Jurkat, Clone E6-1 (cell line): ENCODE data around the gene CALN1.

ENCODE experiments used
- DNase-seq: peaks from one replicate; pipeline ENCODE4 v3.0.0-alpha.2; 2011; ENCODE audit warnings: low read depth, low spot score
- H3K4me3 ChIP-seq: 2 replicates; pipeline ENCODE4 v1.5.1; 2011; ENCODE audit warnings: mild to moderate bottlenecking, low read length, control low read depth, moderate library complexity

Gene CALN1

DNA sequence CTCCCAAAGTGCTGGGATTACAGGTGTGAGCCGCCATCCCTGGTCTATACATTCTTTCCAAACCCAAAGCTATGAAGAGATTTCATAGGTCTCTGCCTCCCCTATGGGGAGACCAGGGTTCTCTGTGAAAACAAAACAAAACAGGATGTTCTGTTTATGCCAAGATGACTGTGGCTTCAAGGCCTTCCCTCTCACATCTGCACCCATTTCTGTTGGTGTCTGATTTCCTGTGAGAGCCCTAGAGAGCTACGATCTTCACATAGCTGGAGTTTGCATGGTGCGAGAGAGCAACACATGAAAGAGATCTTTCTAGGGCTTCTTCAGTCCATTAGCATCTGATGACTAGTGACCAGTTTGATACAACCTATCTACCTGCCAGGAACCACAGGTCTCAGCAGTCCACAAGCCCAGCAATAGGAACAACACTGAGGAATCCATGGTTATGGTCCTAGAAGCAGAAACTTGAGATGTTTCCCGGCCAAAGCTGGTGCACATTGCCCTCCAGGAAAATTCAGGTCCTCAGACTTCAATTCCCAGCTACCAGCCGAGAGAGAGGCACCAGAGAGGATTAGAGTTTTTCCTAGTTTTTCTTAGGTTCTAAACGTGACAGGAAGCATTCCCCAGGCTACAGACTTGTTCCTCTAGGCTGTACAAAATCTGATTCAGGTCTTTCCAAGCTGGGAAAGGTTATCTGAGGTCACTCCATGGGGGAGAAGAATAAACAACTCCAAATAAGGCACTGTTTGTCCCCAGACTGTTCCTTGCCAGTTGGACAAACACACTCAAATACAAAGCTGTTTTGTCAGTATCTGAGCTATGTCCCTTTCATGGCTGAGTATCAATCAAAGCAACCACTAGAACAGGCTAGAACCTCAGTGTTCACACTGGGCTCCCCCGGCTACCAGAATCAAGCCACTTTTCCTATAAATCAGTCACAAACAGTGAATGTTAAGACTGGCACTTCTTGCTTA is 259.7 kb downstream of the CALN1 start:
- no peak for DNase-seq

DNA sequence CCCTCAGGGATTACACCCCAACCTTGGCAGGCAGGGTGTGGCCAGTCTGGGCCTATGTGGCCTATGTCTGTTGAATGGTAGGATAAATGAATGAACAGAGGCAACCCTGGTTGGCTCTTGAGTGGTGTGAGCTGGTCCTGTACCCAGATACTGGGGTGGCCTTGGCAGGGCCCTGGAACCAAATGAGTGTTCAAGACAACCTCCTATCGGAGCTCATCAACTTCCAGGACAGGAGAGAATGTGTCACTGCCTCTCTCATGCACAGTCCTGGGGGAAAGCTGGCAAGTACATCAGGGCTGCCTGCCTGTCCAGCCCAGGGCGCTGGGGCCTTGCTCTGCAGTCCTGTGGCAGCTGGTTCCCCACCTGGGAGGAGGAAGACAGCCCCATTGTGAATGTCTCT is 271.6 kb downstream of the CALN1 start:
- H3K4me3 ChIP-seq, result no peak overlapping the region
- no peak for DNase-seq

More for the DNA sequence above, 259.7 kb downstream of the CALN1 start:
- H3K4me3 ChIP-seq, result no peak overlapping the region

DNA sequence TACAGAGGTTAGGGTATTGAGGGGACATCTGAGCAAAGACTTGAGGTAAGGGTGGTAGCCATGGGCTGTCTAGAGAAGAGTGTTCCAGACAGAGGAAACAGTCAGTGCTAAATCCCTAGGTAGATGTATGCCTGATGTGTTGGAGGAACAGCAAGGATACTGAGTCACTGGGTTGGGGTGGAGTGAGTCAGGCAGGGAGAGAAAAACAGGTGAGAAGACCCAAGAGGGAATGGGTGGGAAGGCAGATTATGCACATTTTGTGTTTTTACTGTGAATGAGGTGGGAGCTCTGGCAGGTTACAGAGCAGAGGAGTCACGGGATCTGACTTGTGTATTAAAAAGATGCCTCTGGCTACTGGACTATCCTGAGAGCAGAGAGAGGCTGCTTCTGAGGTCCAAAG is 285.0 kb downstream of the CALN1 start:
- H3K4me3 ChIP-seq, result no peak overlapping the region
- DNase-seq, result no peak

DNA sequence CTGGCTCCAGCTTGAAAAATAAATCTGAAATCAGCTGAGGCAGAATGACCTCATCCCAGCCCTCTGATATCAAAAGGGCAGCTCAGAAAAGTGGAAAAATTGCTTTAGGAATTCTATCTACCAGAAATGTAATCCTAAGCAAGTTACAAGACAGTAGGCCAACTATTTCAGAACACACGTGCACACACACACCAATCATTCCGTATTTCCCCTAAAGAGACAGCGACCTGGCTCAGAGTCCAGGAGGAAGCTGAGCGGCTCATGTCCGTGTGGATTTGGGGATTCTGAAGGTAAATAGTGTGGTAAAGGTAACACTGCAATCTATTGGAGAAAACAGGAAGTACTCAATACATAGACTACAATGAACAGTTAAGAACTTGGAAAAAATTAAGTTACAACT is 288.2 kb downstream of the CALN1 start:
- H3K4me3 ChIP-seq, result no peak overlapping the region
- DNase-seq, result no peak

DNA sequence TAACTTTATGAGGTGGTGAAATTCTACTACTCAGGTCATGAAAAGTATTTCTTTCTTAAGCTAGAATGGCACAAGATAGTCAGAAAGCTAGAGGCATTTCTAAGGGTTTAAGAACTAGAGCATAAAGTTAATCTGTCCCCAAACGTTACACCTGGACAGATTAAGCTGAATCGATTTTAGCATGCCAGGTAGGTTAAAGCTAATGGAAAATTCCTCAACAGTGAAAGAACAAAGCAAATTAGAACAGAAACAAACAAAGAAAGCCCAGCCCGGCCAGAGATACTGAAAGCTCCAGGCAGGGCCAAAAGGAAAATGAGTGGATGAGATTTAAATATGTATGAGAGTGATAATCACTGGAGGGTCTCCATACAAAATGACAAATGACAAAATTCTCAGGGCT is 293.8 kb downstream of the CALN1 start:
- DNase-seq, result no peak
- H3K4me3 ChIP-seq, result no peak overlapping the region

DNA sequence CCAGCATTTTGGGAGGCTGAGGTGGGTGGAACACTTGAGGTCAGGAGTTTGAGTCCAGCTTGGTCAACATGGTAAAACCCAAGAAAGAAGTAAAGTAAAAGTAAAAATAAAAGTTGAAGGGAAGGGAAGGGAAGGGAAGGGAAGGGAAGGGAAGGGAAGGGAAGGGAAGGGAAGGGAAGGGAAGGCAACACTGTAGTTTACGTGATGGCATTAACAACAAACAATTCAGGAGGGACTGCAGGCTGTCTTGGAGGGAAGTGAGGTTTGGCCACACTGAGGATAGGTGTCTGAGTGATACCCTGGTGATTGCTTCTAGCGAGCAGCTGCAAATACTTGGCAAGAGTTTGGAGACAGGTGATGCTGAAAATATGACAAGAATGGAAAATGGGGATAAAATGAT is 298.0 kb downstream of the CALN1 start:
- DNase-seq, result no peak
- H3K4me3 ChIP-seq, result no peak overlapping the region

DNA sequence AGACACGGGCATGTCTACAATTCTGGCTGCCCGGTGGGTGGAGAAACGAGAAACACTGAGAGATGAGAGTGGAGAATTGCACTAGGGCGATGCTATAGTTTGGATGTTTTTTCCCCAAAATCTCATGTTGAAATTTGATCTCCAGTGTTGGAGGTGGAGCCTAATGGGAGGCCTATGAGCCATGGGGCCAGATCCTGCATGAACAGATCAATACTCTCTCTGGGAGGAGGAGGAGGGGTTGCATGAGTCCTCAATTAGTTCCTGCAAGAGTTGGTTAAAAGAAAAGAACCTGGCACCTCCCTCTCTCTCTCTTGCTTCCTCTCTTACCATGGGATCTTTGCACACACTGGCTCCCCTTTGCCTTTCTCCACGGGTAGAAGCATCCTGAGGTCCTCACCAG is 299.1 kb downstream of the CALN1 start:
- no peak overlapping the region for H3K4me3 ChIP-seq

DNA sequence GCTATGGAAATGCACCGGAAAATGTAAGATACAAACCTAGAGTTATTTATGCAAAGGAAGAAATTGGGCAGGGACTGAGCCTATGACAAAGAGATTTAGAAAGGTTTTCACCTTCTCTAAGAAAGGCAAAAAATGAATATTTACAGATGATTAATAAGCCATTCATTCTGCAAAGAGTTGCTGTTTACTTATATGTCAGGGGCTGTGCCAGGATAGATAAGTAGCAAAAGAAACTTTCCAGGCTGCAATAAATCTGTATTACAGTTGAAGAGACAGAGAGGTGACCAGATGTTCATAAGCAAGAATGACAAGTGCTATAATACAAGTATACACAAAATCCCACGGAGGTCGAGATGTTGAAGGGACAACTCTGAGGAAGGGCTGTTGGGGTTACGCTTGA is 299.6 kb downstream of the CALN1 start:
- no peak overlapping the region for H3K4me3 ChIP-seq
- no peak for DNase-seq

More for the DNA sequence above, 299.1 kb downstream of the CALN1 start:
- no peak for DNase-seq

DNA sequence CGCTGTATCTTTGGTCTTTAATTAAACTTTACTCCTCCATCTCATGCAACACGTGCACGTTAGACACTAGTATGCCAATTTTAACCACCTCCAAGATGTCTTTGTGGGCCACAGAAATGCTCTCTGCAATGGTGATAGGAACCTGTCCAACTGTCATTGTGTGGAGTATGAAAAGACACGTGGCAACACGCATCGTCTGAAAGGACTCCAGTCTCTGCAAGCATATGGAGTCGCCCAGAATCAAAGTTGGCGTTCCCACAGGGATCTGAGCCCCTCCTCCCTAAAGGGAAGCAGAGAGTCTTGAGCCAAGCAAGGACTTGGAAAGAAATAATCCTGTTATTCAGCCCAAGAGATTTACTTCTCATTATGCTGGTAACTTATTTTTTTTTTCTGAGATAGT is 301.1 kb downstream of the CALN1 start:
- H3K4me3 ChIP-seq, result no peak overlapping the region
- DNase-seq, result no peak

DNA sequence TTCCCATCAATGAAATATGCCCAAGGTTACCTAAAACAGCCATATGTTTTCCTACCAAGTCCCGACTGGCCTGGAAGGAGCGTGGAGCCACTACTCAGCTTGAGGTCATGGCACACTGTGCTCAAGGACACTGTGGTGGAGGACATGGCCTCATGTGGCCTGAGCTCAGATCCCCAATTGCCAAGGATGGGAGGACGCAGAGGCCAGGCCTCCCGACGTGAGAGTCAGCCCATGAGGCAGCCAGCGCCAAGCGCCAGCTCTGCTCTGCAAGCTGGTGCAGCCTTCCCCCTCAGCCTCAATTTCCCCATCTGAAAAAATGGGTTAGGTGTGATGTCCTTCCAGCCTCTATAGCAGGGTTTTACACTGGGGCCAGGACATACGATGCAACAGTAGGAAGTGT is 302.6 kb downstream of the CALN1 start:
- no peak for DNase-seq
- H3K4me3 ChIP-seq, result no peak overlapping the region

DNA sequence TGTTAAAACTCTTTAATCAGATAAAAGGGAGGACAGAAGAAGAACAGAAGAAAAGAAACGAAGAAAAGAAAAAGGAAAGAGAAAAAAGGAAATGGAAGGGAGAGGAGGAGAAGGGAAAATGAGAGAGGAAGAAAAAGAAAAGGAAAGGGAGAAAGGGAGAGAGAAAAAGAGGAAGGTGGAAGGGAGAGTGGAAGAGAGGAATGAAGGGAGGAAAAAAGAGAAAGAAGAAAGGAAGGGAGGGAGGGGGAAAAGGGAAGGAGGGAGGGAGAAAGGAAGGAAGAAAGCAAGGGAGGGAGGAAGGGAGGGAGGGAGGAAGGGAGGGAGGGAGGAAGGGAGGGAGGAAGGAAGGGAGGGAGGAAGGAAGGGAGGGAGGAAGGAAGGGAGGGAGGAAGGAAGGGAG is 305.7 kb downstream of the CALN1 start:
- H3K4me3 ChIP-seq, result no peak overlapping the region
- DNase-seq, result no peak

DNA sequence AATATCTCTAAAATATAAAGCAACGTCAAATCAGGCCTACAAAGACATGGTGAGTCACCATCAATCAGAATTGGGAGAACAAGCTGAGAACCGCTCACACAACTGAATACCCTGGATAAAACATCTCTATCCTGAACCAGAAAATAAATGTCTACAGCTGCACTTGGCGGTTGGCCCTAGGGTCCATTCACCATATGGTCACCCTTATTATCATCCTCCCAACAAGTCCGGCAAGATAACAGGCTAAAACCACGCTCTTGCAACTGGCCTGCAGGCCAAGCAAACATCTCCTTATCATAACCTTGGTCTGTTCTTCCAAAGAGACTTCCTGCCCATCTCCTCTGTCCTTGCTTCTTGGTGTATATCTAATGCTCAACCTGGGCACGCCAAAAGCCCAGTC is 310.7 kb downstream of the CALN1 start:
- DNase-seq, result no peak
- H3K4me3 ChIP-seq, result no peak overlapping the region

DNA sequence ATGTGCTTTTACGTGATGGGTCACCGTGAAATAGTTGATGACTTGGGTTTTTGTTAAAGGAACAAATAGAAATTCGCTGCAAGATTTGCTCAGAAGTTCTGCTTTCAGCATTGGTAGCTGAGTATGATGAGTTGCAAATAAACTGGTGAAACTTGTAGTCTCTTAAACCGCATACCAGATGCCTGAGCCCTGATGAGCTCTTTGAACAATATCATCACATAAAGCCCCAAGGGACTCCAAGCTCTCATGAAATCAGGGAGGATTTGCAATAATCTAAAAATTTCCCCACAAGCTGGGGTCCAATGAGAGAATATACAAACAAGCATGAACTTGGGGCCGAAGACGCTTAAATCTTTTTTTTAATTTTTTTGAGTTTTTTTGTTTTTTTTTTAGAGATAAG is 312.4 kb downstream of the CALN1 start:
- no peak overlapping the region for H3K4me3 ChIP-seq
- no peak for DNase-seq

DNA sequence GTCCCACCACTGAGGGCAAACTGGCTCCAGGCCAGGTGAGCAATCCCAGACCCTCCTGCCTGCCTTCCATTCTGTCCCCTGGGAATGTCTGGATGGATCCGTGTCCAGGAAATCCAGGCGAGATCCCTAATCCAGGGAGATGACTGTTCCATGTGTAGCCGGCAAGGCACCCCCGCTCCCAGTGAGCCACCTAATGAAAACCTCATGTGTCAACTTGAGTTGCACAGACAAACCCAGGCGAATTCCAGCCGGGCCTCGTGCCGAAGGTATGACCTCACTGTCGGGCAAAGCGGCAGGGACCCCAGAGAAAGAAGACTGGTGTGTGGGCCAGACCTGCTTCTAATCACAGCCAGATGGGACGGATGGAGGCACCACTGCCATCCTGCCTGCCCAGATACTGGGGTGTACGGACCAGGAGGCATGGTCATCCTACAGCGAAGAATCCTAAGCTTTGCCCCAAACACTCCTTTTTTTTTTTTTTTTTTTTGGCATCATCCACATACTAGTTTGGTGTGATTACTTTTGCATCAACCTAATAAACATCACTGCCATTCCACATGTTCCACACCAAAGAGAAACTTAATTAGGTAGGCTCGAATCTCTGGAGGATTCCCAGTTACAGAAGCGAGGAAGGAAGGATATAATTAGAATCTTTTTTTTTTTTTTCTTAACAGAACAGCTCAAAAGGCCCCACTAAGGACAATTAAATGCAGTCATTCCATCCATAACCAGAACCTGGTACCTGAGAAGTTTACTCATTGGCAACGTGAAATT is 313.1 kb downstream of the CALN1 start:
- H3K4me3 ChIP-seq, result no peak overlapping the region
- no peak for DNase-seq

DNA sequence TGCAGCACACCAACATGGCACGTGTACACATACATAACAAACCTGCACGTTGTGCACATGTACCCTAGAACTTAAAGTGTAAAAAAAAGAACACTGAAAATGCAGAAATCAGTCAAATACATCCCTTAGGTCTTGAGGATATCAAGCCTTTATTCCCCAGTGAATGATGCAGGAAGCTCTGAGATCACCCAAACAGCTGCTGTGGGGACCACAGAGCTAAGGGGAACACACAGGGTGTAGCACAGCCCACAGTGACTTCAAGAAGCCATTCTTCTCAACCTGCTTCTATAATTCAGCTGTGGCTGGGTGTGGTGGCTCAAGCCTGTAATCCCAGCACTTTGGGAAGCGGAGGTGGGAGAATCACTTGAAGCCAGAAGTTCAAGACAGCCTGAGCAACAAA is 314.9 kb downstream of the CALN1 start:
- H3K4me3 ChIP-seq, result no peak overlapping the region
- DNase-seq, result no peak

DNA sequence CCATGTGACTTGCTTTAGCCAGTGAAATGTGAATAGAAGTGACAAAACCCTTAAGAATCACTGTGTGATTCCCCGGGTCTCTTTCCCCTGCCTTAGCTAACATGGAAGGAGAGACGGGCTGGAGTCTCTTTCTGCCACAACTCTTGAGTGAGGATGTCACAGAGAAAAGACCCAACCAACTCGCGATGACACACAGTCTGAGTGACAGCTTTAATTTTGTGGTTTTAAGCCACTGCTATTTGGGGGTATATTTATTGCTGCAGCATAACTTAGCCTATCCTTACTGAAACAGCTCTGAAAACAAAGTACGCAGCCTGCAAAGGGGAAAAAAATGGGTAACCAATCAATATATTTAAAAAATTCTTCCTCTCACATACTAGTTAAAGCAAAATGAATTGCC is 319.4 kb downstream of the CALN1 start:
- H3K4me3 ChIP-seq, result no peak overlapping the region
- DNase-seq, result no peak

DNA sequence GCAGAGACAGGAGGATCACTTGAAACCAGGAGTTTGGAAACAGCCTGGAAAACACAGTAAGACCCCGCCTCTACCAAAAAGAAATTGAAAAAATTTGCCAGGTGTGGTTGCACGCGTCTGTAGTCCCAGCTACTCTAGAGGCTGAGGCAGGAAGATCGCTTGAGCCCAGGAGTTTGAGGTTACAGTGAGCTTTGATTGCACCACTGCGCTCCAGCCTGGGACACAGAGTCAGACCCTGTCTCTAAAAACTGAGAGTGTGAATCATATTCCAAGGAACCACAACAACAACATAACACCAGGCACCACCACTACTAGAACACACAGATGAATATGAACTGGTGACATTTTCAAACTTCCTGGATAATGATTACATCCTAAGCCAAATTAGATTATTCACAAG is 324.2 kb downstream of the CALN1 start:
- no peak for DNase-seq
- H3K4me3 ChIP-seq, result no peak overlapping the region

DNA sequence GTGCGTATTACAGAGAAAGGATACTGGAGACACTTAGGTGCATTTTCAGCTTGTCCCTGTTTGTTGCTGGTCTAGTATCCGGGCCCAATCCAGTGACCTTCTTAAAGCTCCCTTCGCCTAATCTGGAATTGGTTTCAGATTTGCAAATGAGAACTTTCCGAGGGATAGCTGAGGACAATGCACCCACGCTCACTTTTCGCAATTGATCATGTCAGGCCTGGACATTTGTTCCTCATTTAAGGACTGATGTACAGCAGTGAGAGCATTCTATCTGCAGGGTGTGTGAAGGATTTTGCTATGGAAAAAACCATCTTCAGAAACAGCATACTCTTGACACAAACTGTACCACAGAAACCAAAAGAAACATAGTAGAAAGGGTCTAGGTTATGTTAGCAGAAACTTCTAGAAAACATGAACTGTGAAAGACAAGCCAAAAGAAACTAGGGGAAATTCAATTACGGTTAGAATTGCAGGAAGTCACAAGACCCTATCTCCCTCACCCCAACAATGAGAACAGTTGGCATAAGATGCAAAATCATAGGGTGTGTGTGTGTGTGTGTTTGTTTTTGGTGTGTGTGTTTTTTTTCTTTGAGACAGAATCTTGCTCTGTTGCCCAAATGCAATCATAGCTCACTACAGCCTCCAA is 331.1 kb downstream of the CALN1 start:
- H3K4me3 ChIP-seq, result no peak overlapping the region
- DNase-seq, result no peak

DNA sequence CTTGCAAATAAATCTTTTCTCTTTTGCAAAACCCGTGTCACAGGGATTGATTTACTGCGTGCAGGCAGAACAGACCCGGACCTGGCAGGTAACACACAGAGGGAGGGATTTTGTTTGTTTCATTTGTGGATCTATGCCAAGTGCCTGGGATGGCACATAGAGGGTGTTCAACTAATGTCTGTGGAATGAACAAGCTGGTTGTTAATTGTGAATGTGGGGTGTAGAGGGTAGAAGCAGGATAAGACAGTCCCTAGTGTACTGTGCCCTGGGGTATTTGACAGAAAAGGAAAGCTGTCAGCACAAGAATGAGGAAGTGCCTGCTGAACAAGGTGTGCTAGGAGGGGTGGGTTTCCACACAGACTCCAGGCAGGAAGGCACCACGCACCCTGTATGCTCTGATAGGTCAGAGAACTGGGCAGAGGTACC is 331.8 kb downstream of the CALN1 start:
- DNase-seq, result no peak
- H3K4me3 ChIP-seq, result no peak overlapping the region

DNA sequence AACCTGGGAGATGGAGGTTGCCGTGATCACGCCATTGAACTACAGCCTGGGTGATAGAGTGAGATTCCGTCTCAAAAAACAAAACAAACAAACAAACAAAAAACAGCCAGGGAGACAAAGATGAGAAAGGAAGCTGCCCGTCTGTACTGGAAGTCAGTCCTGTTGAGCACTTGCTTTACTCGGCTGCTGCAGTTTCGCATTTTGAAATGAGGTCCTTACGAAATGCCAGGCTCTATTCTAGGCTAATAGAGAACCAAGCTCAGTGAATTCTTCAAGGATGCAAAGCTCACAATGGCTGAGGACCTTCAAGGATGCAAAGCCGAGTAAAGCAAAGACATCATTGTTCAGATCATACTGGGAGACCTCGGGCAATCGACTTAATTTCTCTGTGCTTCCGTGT is 333.3 kb downstream of the CALN1 start:
- no peak for DNase-seq
- no peak overlapping the region for H3K4me3 ChIP-seq
